ENCODE data around the gene CHMP3. TPM values are rescaled to one million over a fixed set of nuclear protein-coding genes. Genes with fewer than 3 reads are reported as not detected.

CHMP3 gene
- total and polyA plus RNA-seq, 12 donors: 26.1 to 203 (median 96.3) TPM

- DNase-seq: no peak
- Histone ChIP-seq H3K9me3 (replicated peaks in 1 of 3) (no peaks in the 10 kb centered on the region), H3K4me1 (replicated peaks in 1 of 2) (peaks cover 0 to 9% of the 10 kb centered on the region in 2 donors), H3K36me3 (replicated peaks in 1 of 2) (peaks cover 0 to 99% of the 10 kb centered on the region in 2 donors), H3K27ac (peak overlapping the region in 1 of 5 donors; percentile 58), H3K4me3 (no peak overlapping the region), H3K27me3 (no peaks in the 10 kb centered on the region)
- 97 to 100% (median 99%) methylated on average over 3 of the region's 3 CpGs for WGBS, 4 donors
- TF ChIP-seq POLR2A (IDR thresholded peaks at IDR 0.05): no peak
- no peak for TF ChIP-seq CTCF (IDR thresholded peaks at IDR 0.05)
- intact Hi-C loops (cut with DNase I): no loop called here
These were observed 78.9 kb downstream of the CHMP3 start for GRCh38 chr2:86484385-86484784.

- intact Hi-C loops (cut with DNase I): no loop called here
- peak overlapping the region in 1 of 5 donors; percentile 6 for H3K27ac ChIP-seq
- no peak overlapping the region for H3K4me3 ChIP-seq
- H3K36me3 ChIP-seq (replicated peaks in 1 of 2): peaks cover 0 to 96% of the 10 kb centered on the region in 2 donors
- H3K27me3 ChIP-seq: no peaks in the 10 kb centered on the region
- 90 to 95% (median 91%) methylated on average over 3 of the region's 3 CpGs for WGBS, 4 donors
- no peak for TF ChIP-seq CTCF (IDR thresholded peaks at IDR 0.05)
- TF ChIP-seq POLR2A (IDR thresholded peaks at IDR 0.05): no peak
- no peak for DNase-seq
- H3K9me3 ChIP-seq (replicated peaks in 1 of 3): no peaks in the 10 kb centered on the region
- peaks cover 2 to 16% of the 10 kb centered on the region in 2 donors for H3K4me1 ChIP-seq (replicated peaks in 1 of 2)
These were observed 81.2 kb downstream of the CHMP3 start for GRCh38 chr2:86482034-86482433.

GRCh38 chr2:86480105-86480504 is 83.1 kb downstream of the CHMP3 start:
- H3K36me3 ChIP-seq (replicated peaks in 1 of 2): peaks cover 0 to 87% of the 10 kb centered on the region in 2 donors
- peak overlapping the region in 1 of 5 donors; percentile 36 for H3K27ac ChIP-seq
- H3K9me3 ChIP-seq (replicated peaks in 1 of 3): no peaks in the 10 kb centered on the region
- no peaks in the 10 kb centered on the region for H3K27me3 ChIP-seq
- 53 to 71% (median 69%) methylated on average over 7 of the region's 7 CpGs for WGBS, 4 donors
- no peak overlapping the region for H3K4me3 ChIP-seq
- peak in 2 of 7 donors; percentile 11 to 19 for DNase-seq
- H3K4me1 ChIP-seq (replicated peaks in 1 of 2): peaks cover 16 to 31% of the 10 kb centered on the region in 2 donors
- intact Hi-C loops (cut with DNase I): no loop called here
- TF ChIP-seq POLR2A (IDR thresholded peaks at IDR 0.05): no peak
- TF ChIP-seq CTCF (IDR thresholded peaks at IDR 0.05): no peak

DNA sequence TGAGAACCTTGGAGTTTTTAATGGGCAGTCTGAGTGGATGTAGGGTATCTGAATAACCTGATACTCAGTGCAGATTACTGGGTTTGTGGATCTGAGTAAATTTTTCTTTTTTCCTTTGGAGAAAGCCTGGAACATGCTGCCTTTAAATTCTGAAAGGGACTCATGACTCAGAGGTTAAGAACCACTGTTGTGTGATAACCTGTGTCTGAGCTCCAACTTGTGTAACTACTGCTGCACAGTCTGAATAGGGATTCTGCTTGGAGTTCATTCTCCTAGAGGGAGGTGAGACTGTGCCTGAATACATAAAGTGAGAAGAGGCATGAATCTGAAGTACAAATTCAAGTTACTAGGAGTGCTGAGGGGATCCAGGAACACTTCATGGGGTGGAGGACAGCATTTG is 85.9 kb downstream of the CHMP3 start:
- H3K27ac ChIP-seq: peak overlapping the region in 2 of 5 donors; percentile 55 to 80
- peaks cover 0 to 82% of the 10 kb centered on the region in 2 donors for H3K36me3 ChIP-seq (replicated peaks in 1 of 2)
- no peaks in the 10 kb centered on the region for H3K27me3 ChIP-seq
- TF ChIP-seq CTCF (IDR thresholded peaks at IDR 0.05) (no peak), POLR2A (IDR thresholded peaks at IDR 0.05) (no peak)
- no peak overlapping the region for H3K4me3 ChIP-seq
- H3K9me3 ChIP-seq (replicated peaks in 1 of 3): no peaks in the 10 kb centered on the region
- DNase-seq: peak in 2 of 7 donors; percentile 13 to 33
- intact Hi-C loops (cut with DNase I): no loop called here
- H3K4me1 ChIP-seq (replicated peaks in 1 of 2): peaks cover 16 to 23% of the 10 kb centered on the region in 2 donors

Data from adrenal gland (tissue), 12 donors.